K562 treated with DMSO at 1 percent for 24 hours (cell line): ENCODE results near the gene MBOAT7. TPM values are rescaled to one million over a fixed set of nuclear protein-coding genes. Genes with fewer than 3 reads are reported as not detected.

Source experiments
- total RNA-seq: library from RNA; unstranded; fragments of 300-600 nt; gene quantifications from 2 replicates; pipeline ENCODE4 v1.2.3, GENCODE V29; 2022; ENCODE audit warnings: low read depth; ENCODE audit not compliant: insufficient read depth

MBOAT7 gene, protein sequence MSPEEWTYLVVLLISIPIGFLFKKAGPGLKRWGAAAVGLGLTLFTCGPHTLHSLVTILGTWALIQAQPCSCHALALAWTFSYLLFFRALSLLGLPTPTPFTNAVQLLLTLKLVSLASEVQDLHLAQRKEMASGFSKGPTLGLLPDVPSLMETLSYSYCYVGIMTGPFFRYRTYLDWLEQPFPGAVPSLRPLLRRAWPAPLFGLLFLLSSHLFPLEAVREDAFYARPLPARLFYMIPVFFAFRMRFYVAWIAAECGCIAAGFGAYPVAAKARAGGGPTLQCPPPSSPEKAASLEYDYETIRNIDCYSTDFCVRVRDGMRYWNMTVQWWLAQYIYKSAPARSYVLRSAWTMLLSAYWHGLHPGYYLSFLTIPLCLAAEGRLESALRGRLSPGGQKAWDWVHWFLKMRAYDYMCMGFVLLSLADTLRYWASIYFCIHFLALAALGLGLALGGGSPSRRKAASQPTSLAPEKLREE
- 227 and 231 TPM in 2 replicates for total RNA-seq

DNA sequence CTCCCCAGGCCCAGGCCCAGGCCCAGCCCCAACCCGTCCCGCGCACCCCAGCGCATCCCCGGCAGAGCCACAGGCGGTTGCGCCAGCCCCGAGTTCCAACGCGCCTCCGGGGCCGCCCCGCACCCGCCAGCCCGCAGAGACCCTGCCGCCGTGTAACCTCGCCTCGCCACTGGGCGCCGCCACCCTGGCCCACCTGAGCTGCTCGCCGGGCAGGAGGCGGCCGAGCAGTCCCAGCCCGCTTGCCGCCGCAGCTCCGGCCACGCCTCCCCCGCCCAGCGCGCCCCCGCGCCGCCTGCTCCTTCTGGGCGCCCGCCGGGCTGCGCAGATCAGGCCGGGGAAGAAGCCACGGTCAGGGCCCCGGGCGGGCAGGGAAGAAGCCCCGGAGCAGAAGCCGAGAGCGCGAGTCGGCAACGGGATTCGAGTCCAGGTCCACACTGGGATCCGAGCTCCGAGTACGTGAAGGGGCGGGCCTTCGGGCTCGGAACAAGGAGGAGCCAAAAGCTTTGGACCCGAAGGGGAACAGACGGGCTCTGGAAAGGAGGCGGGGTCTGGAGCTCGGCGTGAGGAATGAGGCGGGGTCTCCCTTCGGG, at the start of gene MBOAT7:
TSS of gene MBOAT7 (minus strand) at position 436 of the 590 bp plus-strand sequence. CDS start 1,072 bp downstream, outside the sequence.

DNA sequence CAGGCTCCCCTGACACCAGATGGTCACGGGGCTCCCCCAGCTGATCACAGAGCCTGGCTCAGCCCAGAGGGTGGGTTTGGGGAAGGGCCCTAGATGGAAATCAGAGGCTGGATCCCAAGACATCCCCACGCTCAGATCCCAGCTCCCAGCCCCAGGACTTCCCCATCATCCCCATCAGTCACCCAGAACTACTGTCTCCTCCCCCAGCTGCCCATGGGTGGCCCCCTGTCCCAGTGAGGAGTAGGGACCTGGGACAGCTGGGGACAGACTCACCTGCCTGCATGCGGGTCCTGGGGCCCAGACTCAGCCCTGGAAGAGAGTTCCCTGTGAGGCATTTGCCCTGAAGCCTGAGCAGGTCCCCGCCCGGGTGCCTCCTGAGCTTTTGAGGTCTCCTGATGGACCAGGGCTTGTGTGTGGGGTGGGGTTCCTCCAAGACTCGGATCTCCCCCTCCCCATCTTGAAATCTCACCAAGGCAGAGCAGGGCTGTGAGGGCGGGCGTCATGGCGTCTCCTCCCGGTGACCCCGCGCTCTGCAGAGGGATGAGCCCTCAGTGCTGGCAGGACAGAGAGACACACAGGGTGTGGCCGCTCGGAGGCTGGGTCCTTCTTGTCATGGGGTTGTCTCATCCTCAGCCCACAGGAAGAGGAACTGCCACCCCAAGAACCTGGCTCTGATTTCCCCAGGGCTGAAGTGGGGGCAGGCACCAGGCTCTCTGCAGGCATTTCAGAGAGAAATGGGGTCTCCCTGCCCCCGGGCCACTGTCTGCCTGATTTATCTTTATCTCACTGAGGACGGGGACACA, 33.3 kb upstream of the MBOAT7 start, which contains the start of gene LILRB3:
TSS of gene LILRB3 (minus strand) at position 534 of the 803 bp plus-strand sequence. CDS start at position 503, 31 bp downstream.

DNA sequence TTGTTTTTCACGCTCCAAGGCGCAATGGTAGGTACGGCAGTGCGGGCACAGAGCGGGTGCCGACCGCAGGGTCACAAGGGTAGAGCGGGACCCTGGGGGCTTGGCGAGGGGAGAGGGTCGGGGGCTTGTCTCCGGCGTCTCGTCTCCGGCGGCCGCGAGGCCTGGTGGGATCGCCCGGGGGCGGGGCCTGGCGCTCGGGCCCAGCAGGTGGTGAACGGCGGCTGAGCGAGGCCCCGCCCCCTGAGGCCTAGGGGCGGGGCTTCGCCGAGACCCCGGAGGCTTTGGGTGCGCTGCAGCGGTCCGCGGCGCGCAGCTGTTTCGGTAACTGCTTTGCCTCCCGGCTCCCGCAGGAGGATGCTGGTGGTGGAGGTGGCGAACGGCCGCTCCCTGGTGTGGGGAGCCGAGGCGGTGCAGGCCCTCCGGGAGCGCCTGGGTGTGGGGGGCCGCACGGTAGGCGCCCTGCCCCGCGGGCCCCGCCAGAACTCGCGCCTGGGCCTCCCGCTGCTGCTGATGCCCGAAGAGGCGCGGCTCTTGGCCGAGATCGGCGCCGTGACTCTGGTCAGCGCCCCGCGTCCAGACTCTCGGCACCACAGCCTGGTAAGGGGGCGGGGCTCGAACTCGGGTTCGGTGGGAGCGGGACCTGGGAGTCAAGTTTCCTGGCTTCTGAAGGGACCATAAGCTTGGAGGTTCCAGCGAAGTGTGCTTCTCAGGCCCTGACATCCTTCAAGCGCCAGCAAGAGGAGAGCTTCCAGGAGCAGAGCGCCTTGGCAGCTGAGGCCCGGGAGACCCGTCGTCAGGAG, 1.8 kb upstream of the MBOAT7 start, which contains the start of gene TSEN34:
TSS of gene TSEN34 (plus strand) at position 298 of the 800 bp plus-strand sequence. CDS start at position 355, 57 bp downstream.

DNA sequence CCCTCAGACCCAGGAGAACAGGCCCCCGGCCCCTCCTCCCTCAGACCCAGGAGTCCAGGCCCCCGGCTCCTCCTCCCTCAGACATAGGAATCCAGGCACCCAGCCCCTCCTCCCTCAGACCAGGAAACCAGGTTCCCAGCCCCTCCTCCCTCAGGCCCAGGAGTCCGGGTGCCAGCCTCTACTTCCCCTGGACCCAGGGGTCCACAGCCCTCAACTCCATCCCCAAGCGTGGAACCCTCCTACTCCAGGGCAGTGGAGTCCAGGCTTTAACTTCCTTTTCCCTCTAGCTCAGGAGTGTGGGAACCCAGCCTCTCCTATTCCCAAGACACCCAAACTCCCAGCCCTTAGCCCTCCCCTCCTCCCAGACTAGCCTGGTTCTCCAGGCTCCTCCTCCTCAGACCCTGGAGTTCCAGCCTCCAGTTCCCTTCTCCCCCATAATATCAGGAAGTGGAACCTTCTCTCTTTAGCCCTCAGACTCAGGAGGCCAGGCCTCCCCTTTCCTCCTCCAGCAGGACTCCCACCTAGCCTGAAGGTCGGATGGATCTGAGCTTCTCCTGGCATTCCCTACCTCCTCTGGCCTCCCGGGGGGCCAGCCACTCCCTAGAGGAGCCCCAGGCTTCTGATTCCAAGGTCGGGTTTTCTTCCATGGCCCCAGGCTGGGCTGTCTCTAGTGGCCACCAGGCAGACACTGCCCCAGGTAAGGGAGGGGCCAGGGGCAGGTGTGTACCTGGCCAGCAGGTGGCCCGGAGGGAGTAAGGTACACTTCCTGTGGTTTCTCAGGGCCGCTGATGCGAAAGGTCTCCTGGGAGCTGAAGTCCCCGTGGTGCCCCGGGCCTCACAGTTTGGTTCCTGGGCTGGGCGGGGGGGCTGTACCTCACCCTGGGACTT, 16.7 kb downstream of the MBOAT7 start, which contains the start of gene TMC4:
TSS of gene TMC4 (minus strand) at position 690 of the 888 bp plus-strand sequence. CDS start at position 647, 43 bp downstream.

DNA sequence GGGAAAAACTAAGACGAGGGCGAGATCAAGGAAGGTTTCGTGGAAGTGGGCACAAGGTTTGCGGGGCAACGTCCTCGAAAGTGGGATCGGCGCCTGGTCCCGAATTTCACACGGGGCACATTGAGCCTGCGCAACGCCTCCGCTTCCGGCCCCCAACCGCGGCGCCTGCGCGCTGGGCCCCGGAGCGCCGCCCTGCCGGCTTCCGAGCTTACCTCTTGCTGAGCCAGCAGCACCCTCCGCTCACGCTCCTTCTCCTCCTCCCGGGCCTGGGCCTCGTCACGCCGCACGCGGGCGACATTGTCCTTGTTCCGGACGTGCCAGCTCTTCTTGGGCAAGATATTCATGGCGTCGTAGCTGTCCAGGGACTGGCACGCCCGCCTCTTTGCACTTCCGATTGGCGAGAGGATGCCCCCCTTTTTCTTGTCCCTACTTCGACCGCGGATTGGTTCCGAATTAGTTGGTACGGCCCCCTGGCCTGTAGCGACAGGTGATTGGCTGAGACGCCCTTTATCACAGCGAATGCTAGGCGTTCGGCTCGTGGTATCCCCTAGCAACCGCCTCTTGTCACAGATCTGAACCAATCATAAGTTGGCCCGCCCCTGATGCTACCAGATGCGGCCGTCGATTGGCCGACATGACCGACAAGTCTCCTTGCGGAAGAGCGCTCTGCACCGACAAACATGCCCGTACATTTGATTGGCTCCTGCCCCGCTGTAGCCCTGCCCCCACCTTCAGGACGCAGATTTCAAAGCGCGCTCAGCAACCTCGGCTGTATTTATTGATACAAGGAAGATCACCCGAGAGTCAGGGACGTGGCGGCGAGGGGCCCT, 29.8 kb downstream of the MBOAT7 start, which contains the start of gene LENG1:
TSS of gene LENG1 (minus strand) at position 370 of the 830 bp plus-strand sequence. CDS start at position 344, 26 bp downstream.

DNA sequence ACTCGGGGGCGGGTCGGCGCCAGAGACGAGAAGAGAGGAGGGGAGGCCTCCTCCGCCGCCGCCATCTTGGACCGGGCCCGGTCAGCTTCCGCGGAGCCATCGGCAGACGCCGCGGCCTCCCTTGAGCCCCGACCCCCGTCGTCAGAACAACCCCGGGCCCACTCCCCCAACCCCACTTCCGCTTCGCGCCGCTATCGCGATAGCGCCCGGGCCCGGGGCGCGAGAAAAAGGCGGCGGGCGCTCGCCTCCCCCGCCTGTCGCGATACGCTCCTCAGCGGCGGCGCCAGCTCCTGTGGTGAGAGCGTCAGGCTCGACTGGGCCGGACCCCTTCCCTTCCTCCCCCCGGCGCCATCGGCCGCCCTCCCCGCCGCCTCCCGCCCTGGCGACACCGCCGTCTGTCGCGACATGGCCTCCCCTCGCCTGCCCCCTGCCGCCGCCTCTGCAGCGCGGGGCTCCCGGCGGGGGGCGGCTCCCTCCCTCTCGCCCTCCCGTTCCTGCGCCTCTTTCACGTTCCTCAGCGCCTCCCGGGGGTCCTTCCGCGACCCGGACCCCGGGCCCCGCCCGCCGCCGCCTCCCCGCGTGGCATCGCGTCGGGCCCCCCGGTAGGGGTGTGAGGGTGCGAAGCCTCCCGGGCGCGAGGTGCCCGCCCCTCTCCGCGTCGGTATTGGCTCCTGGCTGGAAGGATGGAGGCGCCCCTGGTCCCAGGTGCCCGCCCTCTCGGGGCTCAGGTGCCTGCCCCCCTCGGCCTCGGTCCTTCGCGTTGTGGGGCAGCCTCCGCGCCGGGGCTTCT, 51.5 kb downstream of the MBOAT7 start, which contains the start of gene CNOT3:
TSS of gene CNOT3 (plus strand) at position 64 of the 790 bp plus-strand sequence. CDS start 5,217 bp downstream, outside the sequence.

Other genes with a start within 250 kb of the MBOAT7 start
- gene CACNG8, start 226.6 kb downstream of the MBOAT7 start, total RNA-seq = not detected in 2 replicates
- gene CACNG6, start 197.9 kb downstream of the MBOAT7 start, total RNA-seq = not detected in 2 replicates
- not detected in 2 replicates for gene VSTM1, start 125.7 kb downstream of the MBOAT7 start, total RNA-seq
- not detected in 2 replicates for gene TARM1, start 108.2 kb downstream of the MBOAT7 start, total RNA-seq
- gene OSCAR, start 88.8 kb downstream of the MBOAT7 start, total RNA-seq = 1.4 and 1.9 TPM in 2 replicates
- 86.4 and 133 TPM in 2 replicates for gene NDUFA3, start 86.7 kb downstream of the MBOAT7 start, total RNA-seq
- gene TFPT, start 73.9 kb downstream of the MBOAT7 start, total RNA-seq = 9.7 and 20.2 TPM in 2 replicates
- gene PRPF31, start 73.8 kb downstream of the MBOAT7 start, total RNA-seq = 90.1 and 106 TPM in 2 replicates
- 71.9 and 76.1 TPM in 2 replicates for gene CNOT3, start 51.8 kb downstream of the MBOAT7 start, total RNA-seq
- gene LENG1, start 29.9 kb downstream of the MBOAT7 start, total RNA-seq = 8.3 and 8.5 TPM in 2 replicates
- gene TMC4, start 16.4 kb downstream of the MBOAT7 start, total RNA-seq = 0.90 TPM in 1 of 2 replicates, not detected in the other
- gene TSEN34, start 1.7 kb upstream of the MBOAT7 start, total RNA-seq = 86.8 and 89.8 TPM in 2 replicates
- gene RPS9, start 11.3 kb upstream of the MBOAT7 start, total RNA-seq = 6,803 and 7,007 TPM in 2 replicates
- gene LILRB3, start 33.4 kb upstream of the MBOAT7 start, total RNA-seq = not detected in 2 replicates
- not detected in 2 replicates for gene LILRA6, start 53.2 kb upstream of the MBOAT7 start, total RNA-seq
- gene LILRB5, start 67.7 kb upstream of the MBOAT7 start, total RNA-seq = not detected in 2 replicates
- gene LILRB2, start 91.5 kb upstream of the MBOAT7 start, total RNA-seq = not detected in 2 replicates
- not detected in 2 replicates for gene LILRA5, start 123.6 kb upstream of the MBOAT7 start, total RNA-seq
- gene LILRA4, start 149.6 kb upstream of the MBOAT7 start, total RNA-seq = not detected in 2 replicates
- gene LAIR1, start 175.4 kb upstream of the MBOAT7 start, total RNA-seq = 1.3 and 1.7 TPM in 2 replicates
- gene TTYH1, start 225.9 kb upstream of the MBOAT7 start, total RNA-seq = 0.22 TPM in 1 of 2 replicates, not detected in the other